Uterus (tissue), 2 donors: Measurements from ENCODE around the gene INO80E.

Experiments used
- POLR2A ChIP-seq, 2 donors: fragments of 450-650 bp; IDR thresholded peaks; one replicate each; pipeline ENCODE4 v1.6.1; 2016; ENCODE audit warnings: antibody characterized with exemption in 2 of 2, mild to moderate bottlenecking in 1 of 2, moderate library complexity in 1 of 2
- TF ChIP-seq, protein P1 (sequence below), 4 experiments: fragments of 200-600 bp in 2 of 4; fragments of 450-650 bp in 2 of 4; sonication (generic) in 2 of 4; IDR thresholded peaks; one replicate each; pipeline ENCODE4 v1.5.1; 2016 to 2019; ENCODE audit warnings: antibody characterized with exemption in 4 of 4, mild to moderate bottlenecking in 2 of 4, moderate library complexity in 1 of 4

DNA sequence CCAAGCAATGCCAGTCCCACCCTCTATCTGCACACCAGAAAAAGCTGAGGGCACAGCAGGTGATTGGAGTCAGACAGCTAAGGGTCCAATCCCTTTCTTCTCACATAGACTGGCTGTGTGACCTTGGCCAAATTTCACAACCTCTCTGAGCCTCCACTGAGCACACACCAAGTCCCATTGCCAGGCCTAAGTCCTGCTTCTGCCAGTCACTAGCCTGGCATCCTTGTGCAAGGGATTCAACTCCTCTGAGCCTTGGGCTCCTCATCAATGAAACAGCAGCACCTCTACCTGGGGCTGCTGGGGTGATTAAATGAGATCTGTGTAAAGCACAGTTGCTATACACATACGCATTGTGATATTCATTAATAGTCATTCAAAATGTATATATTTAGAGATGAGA lies 50.5 kb downstream of the INO80E start:
- TF ChIP-seq, protein P1, sequence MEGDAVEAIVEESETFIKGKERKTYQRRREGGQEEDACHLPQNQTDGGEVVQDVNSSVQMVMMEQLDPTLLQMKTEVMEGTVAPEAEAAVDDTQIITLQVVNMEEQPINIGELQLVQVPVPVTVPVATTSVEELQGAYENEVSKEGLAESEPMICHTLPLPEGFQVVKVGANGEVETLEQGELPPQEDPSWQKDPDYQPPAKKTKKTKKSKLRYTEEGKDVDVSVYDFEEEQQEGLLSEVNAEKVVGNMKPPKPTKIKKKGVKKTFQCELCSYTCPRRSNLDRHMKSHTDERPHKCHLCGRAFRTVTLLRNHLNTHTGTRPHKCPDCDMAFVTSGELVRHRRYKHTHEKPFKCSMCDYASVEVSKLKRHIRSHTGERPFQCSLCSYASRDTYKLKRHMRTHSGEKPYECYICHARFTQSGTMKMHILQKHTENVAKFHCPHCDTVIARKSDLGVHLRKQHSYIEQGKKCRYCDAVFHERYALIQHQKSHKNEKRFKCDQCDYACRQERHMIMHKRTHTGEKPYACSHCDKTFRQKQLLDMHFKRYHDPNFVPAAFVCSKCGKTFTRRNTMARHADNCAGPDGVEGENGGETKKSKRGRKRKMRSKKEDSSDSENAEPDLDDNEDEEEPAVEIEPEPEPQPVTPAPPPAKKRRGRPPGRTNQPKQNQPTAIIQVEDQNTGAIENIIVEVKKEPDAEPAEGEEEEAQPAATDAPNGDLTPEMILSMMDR (IDR thresholded peaks at IDR 0.05): no peak
- TF ChIP-seq POLR2A (IDR thresholded peaks at IDR 0.05): no peak
